ENCODE measurements around the gene PCCB.
"Not testable (repeated sequence)": the region's sequence is repeated elsewhere in the genome, so short reads cannot be mapped to it uniquely, and the experiment has no call there.

PCCB gene

DNA sequence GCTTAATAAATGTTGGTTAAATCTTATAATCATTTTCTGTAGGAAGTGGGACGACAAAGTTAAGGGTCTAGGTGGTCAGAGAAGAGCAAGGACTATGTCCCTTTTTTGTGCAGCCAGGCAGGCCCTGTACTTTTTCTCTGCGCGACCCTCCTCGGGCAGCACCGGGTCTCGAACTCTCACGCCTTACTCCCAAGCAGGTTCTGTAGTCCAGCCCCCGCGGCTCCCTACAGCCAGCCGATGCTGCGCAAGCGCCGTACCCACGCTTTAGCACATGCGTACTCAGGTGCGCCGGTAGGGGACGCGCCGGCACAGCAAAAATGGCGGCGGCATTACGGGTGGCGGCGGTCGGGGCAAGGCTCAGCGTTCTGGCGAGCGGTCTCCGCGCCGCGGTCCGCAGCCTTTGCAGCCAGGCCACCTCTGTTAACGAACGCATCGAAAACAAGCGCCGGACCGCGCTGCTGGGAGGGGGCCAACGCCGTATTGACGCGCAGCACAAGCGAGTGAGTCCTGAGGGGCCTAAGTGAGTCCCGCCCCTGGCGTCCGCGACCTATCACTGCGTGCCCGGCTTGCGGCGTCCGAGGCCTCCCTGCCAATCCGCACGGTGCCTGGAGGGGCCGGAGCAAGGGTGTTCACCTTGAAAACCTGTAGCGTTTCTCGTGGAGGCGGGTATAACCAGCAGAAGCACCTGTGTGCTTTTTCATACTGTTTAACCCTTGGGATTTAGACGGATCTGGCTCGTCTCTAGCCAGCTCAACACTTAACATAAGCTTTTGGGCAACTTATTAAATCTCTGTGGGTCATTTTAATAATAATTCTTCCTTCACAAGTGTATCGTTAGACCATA lies at the start of gene PCCB:
TSS of gene PCCB (plus strand) at position 282 of the 844 bp plus-strand sequence. CDS start at position 318, 36 bp downstream.
- peaks cover 9% of the 10 kb centered on the region for H3K4me1 ChIP-seq (ENCODE audit: insufficient read depth, low read length)
- H3K4me3 ChIP-seq (ENCODE audit: low read length): peak within 1 kb of the TSS; percentile 79

DNA sequence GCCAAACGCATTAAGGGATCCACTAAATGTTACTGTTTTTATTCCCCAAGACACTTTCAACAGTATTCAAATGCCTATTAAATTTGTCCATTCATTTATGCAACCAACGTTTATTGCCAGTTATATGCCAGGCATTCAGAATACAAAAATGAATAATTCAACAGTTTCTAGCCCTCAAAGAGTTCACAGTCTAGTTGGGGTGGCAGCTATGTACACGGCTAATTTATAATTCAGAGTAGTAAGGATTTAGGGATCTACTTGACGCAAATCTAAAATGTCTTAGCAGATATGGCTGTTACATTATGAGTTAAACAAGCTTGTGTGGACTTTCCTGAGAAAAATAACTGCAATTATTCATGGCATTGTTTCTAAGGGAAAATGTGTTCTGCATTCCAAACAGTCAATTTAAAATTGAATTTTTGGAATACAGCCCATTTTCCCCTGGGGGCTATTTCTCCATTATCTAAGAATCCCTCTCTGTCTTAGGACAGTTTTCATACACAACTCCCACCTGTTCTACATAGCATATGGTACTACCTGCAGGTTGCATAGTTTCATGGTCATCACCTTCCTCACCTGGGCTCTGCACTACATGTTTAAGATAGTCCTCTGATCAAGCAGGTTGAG lies 42.5 kb upstream of the PCCB start:
- peaks cover 5% of the 10 kb centered on the region for H3K27me3 ChIP-seq (ENCODE audit: insufficient read depth, low read length)
- no peak overlapping the region for H2AFZ ChIP-seq (ENCODE audit: low read depth, low read length)
- no peaks in the 10 kb centered on the region for H3K36me3 ChIP-seq (ENCODE audit: insufficient read depth, low read length)
- H3K4me3 ChIP-seq (ENCODE audit: low read length): no peak overlapping the region
- H3K9me3 ChIP-seq (ENCODE audit: low read length): no peaks in the 10 kb centered on the region
- peaks cover 4% of the 10 kb centered on the region for H3K4me1 ChIP-seq (ENCODE audit: insufficient read depth, low read length)

More for the DNA sequence above, at the start of gene PCCB:
- Histone ChIP-seq H3K27me3 (ENCODE audit: insufficient read depth, low read length) (no peaks in the 10 kb centered on the region), H2AFZ (ENCODE audit: low read depth, low read length) (peak within 1 kb of the TSS; percentile 86), H3K9me3 (ENCODE audit: low read length) (no peaks in the 10 kb centered on the region), H3K36me3 (ENCODE audit: insufficient read depth, low read length) (no peaks in the 10 kb centered on the region)

DNA sequence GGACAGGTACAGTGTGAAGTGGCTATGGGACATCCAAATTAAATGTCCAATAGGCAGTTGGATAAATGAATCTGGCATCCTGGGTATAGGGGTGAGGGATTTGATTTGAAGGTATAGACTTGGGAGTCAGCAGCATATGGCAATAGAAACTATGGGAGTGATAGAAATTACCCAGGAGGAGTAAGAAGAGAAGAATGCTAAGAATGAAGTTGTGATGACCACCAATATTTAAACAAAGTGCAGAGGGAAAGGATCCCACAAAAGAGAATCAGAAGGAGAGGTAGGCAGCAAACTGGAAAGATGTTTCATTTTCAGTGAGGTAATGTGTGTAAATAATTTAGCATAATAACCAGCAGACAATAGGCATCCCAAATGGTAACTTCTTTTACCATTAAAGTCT lies 40.2 kb upstream of the PCCB start:
- peaks cover 4% of the 10 kb centered on the region for H3K4me1 ChIP-seq (ENCODE audit: insufficient read depth, low read length)
- H3K9me3 ChIP-seq (ENCODE audit: low read length): no peaks in the 10 kb centered on the region
- no peak overlapping the region for H2AFZ ChIP-seq (ENCODE audit: low read depth, low read length)
- no peak overlapping the region for H3K4me3 ChIP-seq (ENCODE audit: low read length)
- H3K36me3 ChIP-seq (ENCODE audit: insufficient read depth, low read length): no peaks in the 10 kb centered on the region
- H3K27me3 ChIP-seq (ENCODE audit: insufficient read depth, low read length): peaks cover 8% of the 10 kb centered on the region

DNA sequence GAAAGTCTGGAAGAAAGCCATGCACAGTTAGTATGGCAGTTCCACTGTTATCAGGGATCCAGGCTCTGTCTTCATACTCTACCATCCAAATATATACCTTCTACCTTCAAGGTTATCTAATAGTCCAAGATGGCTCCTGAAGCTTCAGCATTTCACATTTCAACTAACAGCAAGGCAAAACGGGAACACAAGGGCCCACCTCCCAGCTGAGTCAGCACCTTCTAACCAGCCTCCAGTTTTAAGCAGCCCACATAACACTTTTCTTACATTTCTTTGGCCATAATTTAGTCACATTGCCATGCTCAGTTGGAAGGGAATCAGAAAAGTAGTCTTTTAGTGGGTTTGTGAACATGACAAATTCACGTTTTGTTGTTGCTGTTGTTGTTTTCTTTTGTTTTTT lies 38.6 kb upstream of the PCCB start:
- no peak overlapping the region for H3K4me3 ChIP-seq (ENCODE audit: low read length)
- peaks cover 4% of the 10 kb centered on the region for H3K4me1 ChIP-seq (ENCODE audit: insufficient read depth, low read length)
- H2AFZ ChIP-seq (ENCODE audit: low read depth, low read length): no peak overlapping the region
- no peaks in the 10 kb centered on the region for H3K36me3 ChIP-seq (ENCODE audit: insufficient read depth, low read length)
- H3K27me3 ChIP-seq (ENCODE audit: insufficient read depth, low read length): peaks cover 8% of the 10 kb centered on the region
- no peaks in the 10 kb centered on the region for H3K9me3 ChIP-seq (ENCODE audit: low read length)

DNA sequence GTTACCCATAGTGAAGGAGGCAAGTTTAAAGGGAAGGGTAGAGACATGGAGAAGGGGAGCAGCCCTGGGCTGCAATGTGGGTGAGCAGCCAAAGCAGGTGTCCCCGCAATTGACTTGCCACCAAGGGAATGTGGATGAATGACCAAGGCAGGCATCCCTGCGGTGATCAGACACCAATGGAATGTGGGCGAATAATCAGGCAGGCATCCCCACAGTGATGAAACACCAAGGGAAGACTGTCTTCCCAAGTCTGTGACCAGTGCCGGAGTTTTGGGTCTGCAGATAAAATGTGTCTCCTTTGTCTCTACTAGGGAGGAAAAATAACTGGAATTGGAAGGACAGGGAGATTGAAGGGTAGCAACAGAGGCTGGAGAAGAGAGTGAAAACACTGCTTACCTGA lies 27.4 kb upstream of the PCCB start:
- H3K36me3 ChIP-seq (ENCODE audit: insufficient read depth, low read length); H3K27me3 ChIP-seq (ENCODE audit: insufficient read depth, low read length): not testable (repeated sequence)

DNA sequence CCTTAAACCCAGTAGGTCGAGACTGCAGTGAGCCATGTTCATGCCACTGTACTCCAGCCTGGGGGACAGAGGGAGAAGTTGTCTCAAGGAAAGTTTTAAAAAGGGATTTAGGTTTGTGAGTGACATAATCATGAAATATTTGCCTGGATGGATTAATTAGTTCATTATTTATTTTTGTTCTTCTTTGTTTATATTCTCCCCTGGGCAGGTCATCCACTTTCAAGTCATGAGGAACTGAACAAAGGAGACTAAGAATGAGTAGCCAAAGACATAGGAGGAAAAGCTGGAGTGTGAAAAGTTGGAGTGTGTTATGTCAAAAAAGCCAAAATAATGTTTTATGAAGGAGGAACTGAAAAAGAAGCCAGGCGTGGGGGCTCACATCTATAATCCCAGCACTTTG lies 17.7 kb upstream of the PCCB start:
- no peaks in the 10 kb centered on the region for H3K9me3 ChIP-seq (ENCODE audit: low read length)
- H3K27me3 ChIP-seq (ENCODE audit: insufficient read depth, low read length): no peaks in the 10 kb centered on the region
- H2AFZ ChIP-seq (ENCODE audit: low read depth, low read length): no peak overlapping the region
- H3K36me3 ChIP-seq (ENCODE audit: insufficient read depth, low read length): no peaks in the 10 kb centered on the region
- no peak overlapping the region for H3K4me3 ChIP-seq (ENCODE audit: low read length)
- no peaks in the 10 kb centered on the region for H3K4me1 ChIP-seq (ENCODE audit: insufficient read depth, low read length)

More for the DNA sequence above, 27.4 kb upstream of the PCCB start:
- not testable (repeated sequence) for H3K9me3 ChIP-seq (ENCODE audit: low read length); H3K4me1 ChIP-seq (ENCODE audit: insufficient read depth, low read length); H3K4me3 ChIP-seq (ENCODE audit: low read length); H2AFZ ChIP-seq (ENCODE audit: low read depth, low read length)

DNA sequence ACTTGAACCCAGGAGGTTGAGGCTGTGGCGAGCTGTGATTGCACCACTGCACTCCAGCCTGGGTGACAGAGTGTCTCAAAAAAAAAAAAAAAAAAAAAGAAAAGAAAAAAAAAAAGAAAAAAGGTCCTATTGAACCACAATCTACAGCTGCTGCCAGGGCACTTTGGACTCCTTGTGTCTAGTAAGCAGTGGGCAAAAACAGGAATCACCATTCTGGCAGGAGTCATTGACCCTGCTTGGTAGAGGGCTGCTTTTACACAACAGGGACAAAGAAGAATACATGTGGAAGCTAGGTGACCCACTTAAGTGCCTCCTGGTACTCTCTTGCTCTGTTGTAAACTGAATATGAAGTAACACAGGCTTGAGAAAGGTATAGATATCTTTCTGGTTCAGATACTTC lies 14.6 kb upstream of the PCCB start:
- Histone ChIP-seq H3K9me3 (ENCODE audit: low read length) (no peaks in the 10 kb centered on the region), H2AFZ (ENCODE audit: low read depth, low read length) (no peak overlapping the region), H3K36me3 (ENCODE audit: insufficient read depth, low read length) (no peaks in the 10 kb centered on the region), H3K4me3 (ENCODE audit: low read length) (no peak overlapping the region), H3K27me3 (ENCODE audit: insufficient read depth, low read length) (no peaks in the 10 kb centered on the region), H3K4me1 (ENCODE audit: insufficient read depth, low read length) (no peaks in the 10 kb centered on the region)

DNA sequence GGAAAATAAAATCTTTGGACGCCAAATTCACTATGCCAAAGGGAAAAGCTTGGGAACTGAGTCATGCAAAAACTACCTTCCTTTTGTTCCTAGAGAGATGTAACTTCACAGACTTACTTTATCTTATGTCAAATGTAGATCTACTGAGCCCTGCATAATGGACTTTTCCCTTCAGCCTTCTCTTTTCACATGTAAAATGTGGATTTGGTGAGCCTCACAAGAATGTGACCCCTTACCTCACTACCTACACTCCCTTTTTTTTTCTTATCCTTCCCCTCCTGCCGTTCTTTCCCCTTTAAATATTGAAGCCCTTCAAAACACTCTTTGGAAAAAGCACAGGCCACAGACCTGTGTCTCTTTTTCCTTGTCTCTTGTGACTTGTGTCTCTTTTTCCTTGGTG lies 14.0 kb upstream of the PCCB start:
- Histone ChIP-seq H3K36me3 (ENCODE audit: insufficient read depth, low read length) (no peaks in the 10 kb centered on the region), H3K27me3 (ENCODE audit: insufficient read depth, low read length) (no peaks in the 10 kb centered on the region), H3K4me1 (ENCODE audit: insufficient read depth, low read length) (no peaks in the 10 kb centered on the region), H3K9me3 (ENCODE audit: low read length) (no peaks in the 10 kb centered on the region), H3K4me3 (ENCODE audit: low read length) (no peak overlapping the region), H2AFZ (ENCODE audit: low read depth, low read length) (no peak overlapping the region)

DNA sequence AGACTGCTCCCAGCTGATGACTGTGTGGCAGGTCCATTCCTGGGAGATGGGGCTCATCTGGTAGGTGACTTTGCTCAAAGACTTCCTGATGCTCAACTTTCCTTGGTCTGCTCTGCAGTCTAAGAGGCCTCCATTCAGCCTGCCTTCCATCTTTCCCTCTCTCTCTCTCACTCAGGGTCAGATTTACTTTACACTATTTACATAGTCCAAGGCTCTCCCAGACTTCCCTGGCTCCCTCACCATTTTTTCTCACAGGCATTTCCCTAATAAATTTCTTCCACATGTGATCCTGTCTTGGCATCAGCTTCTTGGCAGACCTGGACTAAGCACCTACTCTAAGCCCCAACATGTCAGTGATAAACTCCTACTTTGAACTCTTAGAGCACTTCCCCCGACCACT lies 13.0 kb upstream of the PCCB start:
- Histone ChIP-seq H3K4me3 (ENCODE audit: low read length) (no peak overlapping the region), H3K27me3 (ENCODE audit: insufficient read depth, low read length) (no peaks in the 10 kb centered on the region), H3K4me1 (ENCODE audit: insufficient read depth, low read length) (no peaks in the 10 kb centered on the region), H2AFZ (ENCODE audit: low read depth, low read length) (no peak overlapping the region), H3K36me3 (ENCODE audit: insufficient read depth, low read length) (no peaks in the 10 kb centered on the region), H3K9me3 (ENCODE audit: low read length) (no peaks in the 10 kb centered on the region)

DNA sequence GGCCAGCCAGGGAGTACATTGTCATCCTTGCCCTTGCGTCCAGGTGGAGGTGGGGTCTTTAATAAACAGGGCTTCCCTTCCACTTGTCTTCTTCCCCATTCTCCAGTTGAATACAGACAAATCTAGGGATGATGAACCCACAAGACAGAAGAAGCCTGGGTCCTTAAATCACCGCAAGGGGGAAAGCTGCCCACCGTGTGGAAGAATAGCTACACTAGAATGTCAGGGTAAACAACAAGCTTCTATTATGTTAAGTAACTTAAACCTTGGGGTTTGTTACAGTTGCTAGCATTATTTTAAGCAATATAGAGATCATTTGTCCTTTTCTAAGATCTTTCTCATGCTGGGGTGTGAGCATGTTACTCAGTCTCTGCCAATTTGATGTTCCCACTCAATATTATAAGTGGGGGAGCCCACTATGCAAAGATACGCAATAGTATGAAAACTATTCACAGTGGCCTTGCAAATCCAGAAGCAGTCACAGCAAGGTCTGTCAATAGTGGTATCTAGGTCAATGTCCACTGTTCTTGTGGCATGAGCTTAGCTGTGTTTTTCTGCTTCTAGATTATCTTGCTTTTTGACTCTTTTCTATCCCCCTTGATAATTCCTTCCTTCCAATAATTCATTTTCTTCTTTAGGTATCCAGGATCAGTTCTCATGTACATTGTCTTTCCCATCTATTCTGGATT lies 12.0 kb upstream of the PCCB start:
- H2AFZ ChIP-seq (ENCODE audit: low read depth, low read length): no peak overlapping the region
- H3K4me1 ChIP-seq (ENCODE audit: insufficient read depth, low read length): no peaks in the 10 kb centered on the region
- no peak overlapping the region for H3K4me3 ChIP-seq (ENCODE audit: low read length)
- no peaks in the 10 kb centered on the region for H3K36me3 ChIP-seq (ENCODE audit: insufficient read depth, low read length)
- H3K9me3 ChIP-seq (ENCODE audit: low read length): no peaks in the 10 kb centered on the region
- H3K27me3 ChIP-seq (ENCODE audit: insufficient read depth, low read length): no peaks in the 10 kb centered on the region

DNA sequence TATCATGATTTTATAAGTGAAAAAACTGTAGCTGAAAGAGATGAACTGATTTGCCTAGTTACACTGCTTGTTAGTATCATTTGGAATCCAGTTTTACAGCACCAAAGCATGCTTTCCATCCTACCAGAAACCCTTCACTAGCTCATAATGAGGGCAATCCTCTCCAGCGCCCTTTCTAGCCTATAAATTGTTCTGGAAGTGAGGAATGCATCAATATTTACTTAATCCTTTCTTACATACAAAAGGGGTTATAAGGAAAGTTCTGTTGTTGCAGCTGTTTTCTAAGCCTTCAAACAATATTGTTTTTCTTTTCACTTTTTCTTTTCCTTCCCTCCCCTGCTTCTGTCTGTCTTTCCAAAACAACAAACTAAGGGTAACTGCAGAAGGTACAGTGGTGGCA lies 11.0 kb upstream of the PCCB start:
- Histone ChIP-seq H3K36me3 (ENCODE audit: insufficient read depth, low read length) (no peaks in the 10 kb centered on the region), H3K4me3 (ENCODE audit: low read length) (no peak overlapping the region), H3K27me3 (ENCODE audit: insufficient read depth, low read length) (no peaks in the 10 kb centered on the region), H2AFZ (ENCODE audit: low read depth, low read length) (no peak overlapping the region), H3K4me1 (ENCODE audit: insufficient read depth, low read length) (no peaks in the 10 kb centered on the region), H3K9me3 (ENCODE audit: low read length) (no peaks in the 10 kb centered on the region)

DNA sequence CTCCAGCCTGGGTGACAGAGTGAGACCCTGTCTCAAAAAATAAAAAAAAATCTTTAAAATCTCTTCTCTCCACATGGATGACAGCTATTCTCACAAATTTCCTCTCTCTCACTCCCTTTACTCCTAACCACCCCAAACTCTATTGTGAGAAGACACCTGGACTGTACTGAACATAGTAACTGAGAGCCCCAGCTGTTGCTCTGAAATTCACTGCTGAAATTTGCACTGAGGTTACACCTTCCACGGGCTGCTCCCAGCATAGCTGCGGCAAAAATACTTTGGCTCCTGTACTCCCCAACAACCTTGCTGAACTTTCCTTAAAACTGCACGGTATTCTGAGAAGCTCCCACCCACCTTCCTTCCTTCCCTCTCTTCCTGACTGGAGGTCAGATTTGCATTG lies 4.4 kb upstream of the PCCB start:
- no peak overlapping the region for H2AFZ ChIP-seq (ENCODE audit: low read depth, low read length)
- H3K9me3 ChIP-seq (ENCODE audit: low read length): no peaks in the 10 kb centered on the region
- H3K27me3 ChIP-seq (ENCODE audit: insufficient read depth, low read length): no peaks in the 10 kb centered on the region
- H3K4me3 ChIP-seq (ENCODE audit: low read length): no peak overlapping the region
- no peaks in the 10 kb centered on the region for H3K36me3 ChIP-seq (ENCODE audit: insufficient read depth, low read length)
- no peaks in the 10 kb centered on the region for H3K4me1 ChIP-seq (ENCODE audit: insufficient read depth, low read length)

DNA sequence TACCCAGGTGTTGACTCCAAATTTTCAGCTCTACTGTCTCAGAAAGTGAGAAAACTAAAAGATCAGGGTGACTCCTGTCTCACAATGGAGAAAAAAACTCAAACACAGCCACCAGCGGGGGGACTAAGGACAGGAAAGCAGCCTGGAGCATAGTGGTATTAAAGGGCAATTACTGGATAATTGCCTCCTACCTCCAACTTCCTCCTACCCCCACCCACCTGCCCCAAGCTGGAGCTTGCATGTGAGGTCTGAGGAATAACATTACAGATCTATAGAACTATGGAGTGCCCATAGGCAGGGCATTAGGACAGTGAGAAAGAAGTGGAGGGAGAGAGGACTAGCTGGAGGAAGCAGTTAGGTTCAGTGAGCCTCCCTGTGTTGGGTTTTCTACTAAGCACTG lies 2.7 kb upstream of the PCCB start:
- peaks cover 9% of the 10 kb centered on the region for H3K4me1 ChIP-seq (ENCODE audit: insufficient read depth, low read length)
- no peaks in the 10 kb centered on the region for H3K27me3 ChIP-seq (ENCODE audit: insufficient read depth, low read length)
- H3K36me3 ChIP-seq (ENCODE audit: insufficient read depth, low read length): no peaks in the 10 kb centered on the region
- no peaks in the 10 kb centered on the region for H3K9me3 ChIP-seq (ENCODE audit: low read length)
- H2AFZ ChIP-seq (ENCODE audit: low read depth, low read length): no peak overlapping the region
- no peak overlapping the region for H3K4me3 ChIP-seq (ENCODE audit: low read length)

Measured in neuron (in vitro differentiated cells).